ENCODE data around the gene DUSP6.

The DUSP6 gene, protein sequence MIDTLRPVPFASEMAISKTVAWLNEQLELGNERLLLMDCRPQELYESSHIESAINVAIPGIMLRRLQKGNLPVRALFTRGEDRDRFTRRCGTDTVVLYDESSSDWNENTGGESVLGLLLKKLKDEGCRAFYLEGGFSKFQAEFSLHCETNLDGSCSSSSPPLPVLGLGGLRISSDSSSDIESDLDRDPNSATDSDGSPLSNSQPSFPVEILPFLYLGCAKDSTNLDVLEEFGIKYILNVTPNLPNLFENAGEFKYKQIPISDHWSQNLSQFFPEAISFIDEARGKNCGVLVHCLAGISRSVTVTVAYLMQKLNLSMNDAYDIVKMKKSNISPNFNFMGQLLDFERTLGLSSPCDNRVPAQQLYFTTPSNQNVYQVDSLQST

DNA sequence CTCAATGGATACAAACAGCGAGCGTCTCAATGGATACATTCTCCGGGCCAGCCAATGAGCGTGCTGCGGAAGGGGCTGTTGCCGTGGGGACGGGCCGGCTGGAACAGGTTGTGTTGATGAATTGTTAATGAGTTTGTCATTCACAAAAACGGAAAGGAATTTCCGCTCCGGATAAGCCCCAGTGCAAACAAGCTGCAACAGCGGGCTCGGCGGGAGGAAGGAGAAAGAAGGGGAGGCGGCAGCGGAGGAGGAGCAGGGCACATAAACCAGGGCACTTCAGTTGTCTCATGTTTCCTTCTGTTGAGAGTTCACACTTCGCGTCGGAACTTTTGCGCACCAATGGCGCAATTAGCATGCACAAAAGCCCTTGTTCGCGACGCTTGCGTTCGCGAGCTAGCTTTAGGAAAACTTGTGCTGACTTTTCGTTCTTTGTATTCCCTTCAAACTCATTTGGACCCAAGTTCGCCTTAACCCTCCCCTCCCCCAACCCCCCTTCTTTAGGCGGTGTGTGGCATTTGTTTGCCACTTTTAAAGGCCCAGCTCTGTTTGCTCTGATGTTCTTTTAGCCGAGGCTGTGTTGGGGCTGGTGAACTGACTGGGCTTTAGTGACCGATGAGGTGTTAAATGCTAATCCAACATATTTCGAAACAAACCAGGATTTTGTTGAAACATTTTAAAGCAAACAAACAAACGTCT, at the start of gene DUSP6:
DUSP6 (minus strand) TSS at position 10 of the 696 bp plus-strand sequence. CDS start 462 bp downstream, outside the sequence.
- peak; percentile 96 for DNase-seq

DNA sequence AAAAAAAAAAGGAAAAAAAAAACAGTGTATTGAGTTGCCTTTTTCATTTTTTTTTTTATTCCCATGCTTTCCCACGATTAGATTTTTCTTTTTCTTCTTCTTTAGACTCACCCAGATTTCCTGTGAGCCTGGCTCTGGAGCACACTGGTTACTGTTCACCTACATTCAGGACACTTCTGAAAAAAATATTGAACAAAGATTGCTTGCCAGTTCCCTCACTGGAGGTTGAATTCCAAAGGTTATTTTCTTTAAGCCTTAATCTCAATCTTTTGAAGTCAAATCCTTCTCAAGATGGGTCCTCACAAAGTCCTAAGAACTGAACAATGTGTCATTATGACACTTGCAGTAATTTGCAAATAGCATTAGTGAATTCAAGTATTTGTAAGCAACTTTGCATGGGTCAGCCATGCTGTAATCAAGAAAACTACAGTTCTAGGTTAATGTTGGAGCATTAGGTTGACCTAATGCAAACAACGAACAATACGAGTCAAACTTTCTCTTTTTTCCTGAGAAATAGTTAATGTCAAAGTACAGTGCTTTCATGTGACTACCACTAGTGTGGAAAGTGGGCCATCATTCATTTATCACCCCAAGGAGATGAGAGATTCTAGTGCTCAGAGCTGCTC, 49.2 kb upstream of the DUSP6 start:
- no peak for DNase-seq

DNA sequence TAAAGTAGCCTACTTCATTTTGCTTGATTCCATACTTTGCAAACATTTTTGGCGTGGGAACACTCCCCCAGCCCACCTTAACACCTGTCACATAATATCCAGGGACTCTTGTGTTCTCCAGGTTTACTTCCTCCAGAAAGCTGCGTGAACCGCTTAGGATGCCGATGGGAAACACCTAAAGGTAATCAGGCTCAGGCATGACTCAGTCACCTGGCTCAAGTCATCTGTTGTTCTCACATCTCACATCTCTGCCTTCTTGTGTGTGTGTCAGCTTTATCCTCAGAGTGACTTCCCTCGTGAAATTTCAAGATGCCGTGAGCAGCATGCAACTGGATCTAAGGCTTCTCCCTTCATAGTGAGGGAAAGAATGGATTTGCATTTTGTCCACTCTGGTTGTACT, 48.1 kb upstream of the DUSP6 start:
- no peak for DNase-seq

- no peak for DNase-seq
Observed at GRCh38 chr12:89395712-89396111, 43.4 kb upstream of the DUSP6 start.

- peak; percentile 97 for DNase-seq
Observed at GRCh38 chr12:89393551-89394121, 41.3 kb upstream of the DUSP6 start.

GRCh38 chr12:89392391-89392790, 40.1 kb upstream of the DUSP6 start:
- no peak for DNase-seq

GRCh38 chr12:89391726-89392336, 39.5 kb upstream of the DUSP6 start:
- DNase-seq, result no peak

- peak; percentile 21 for DNase-seq
Observed at GRCh38 chr12:89390802-89391673, 38.7 kb upstream of the DUSP6 start.

DNA sequence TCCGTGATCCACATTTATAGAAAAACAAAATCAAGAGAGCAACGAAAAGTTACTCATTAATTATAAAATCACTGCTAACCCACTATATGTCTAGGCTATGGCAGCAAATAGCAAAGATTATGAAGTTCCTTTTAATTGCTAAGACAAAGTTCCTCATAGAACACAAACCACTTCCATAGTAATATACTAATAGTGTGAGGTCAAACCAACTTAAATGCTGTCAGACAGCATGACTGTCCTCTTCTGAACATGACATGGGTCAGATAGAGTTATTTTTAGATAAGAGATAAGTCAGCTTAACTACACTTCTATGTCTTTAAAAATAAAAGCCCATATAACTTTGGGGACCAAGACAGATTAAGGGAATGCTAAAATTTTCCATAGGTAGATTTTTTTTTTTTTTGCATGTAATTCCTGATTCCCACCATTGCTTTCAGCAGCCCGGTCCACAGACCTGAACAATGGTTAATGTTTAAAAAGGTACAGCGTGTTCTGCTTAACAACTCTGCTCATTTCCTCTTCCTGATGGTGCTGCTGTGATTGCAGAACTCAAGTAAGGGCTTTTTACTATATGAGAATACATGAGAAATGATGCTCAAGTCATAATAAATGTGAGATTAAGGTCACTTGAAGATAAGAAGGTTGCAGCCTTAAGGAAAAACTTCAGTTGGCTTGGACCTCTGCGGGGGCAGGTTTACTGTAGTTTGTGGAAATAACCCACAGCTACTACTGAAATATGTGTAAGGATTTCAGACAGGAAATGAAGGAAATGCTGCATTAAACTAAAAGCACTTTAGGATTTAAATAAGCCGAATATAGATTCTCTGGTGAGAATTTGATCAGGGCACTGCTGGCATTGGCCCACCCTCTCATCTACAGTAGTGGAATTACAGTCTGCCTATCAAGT, 37.7 kb upstream of the DUSP6 start:
- no peak for DNase-seq

- DNase-seq, result no peak
Observed at GRCh38 chr12:89386138-89386537, 33.8 kb upstream of the DUSP6 start.

GRCh38 chr12:89384807-89385206, 32.5 kb upstream of the DUSP6 start:
- no peak for DNase-seq

GRCh38 chr12:89384050-89384758, 31.9 kb upstream of the DUSP6 start:
- DNase-seq, result no peak

- DNase-seq, result no peak
Observed at GRCh38 chr12:89383235-89384049, 31.1 kb upstream of the DUSP6 start.

- DNase-seq, result peak; percentile 38
Observed at GRCh38 chr12:89382328-89382727, 30.0 kb upstream of the DUSP6 start.

DNA sequence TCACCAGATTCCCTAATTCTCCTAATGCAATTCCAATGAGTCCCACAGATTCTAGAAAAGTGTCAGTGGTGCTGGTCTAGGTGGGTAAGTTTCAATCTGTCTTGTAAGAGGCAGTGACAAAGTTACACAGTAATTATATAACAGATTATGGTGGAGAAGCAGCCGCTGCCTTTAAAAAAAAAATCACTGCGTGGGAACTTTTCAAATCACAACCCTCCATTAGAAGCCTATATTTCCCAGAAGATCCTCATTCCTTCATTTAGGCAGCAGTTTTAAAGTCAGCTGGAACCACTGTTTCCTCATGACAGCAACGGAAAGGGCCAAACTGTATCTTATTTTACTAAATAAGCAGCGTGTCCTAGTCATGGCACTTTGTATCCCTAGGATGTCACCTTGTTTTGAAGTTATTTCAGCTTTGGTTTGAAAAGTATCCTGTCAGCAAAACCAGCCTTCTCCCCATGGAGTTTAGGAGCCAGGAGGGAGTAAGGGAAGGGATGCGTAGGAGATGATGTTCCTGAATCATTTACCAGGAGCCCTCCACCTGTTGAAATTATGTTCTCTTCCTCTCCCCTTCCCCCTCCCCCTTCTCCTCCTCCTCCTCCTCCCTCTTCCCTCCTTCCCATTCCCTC, 27.7 kb upstream of the DUSP6 start:
- DNase-seq, result no peak

GRCh38 chr12:89379148-89379838, 27.0 kb upstream of the DUSP6 start:
- DNase-seq, result no peak

DNA sequence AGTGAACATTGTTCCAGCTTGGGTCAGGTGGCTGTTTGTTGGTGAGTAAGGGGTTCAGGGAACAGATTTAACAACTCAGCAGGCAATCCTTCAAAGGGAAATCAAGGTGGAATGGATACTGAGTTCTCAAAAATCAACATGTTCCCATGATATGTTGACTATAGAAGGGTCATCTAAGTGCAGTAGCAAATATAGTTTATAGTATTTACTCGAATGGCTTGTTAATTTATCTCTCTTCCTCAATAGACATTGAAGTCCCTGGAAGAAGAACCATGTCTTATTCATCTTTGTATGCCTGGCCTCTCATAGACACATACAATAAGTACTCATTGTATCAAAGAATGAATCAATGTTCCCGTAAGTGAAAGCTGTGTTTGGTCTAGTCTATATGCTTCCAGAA, 24.5 kb upstream of the DUSP6 start:
- DNase-seq, result no peak

- no peak for DNase-seq
Observed at GRCh38 chr12:89376202-89376529, 23.9 kb upstream of the DUSP6 start.
